Gastrocnemius medialis (tissue), 4 donors: Measurements from ENCODE around the gene COX8C.
"Not testable (repeated sequence)": the region's sequence is repeated elsewhere in the genome, so short reads cannot be mapped to it uniquely, and the experiment has no call there.

Experiments used
- CTCF ChIP-seq, 5 experiments: fragments of 450-650 bp in 3 of 5; fragments of 200-600 bp in 2 of 5; sonication (generic) in 2 of 5; IDR thresholded peaks in 4 of 5; conservative IDR thresholded peaks in 1 of 5; 1 replicate in 4 of 5; 2 replicates in 1 of 5; pipeline ENCODE4 v1.5.1; 2016 to 2019; ENCODE audit warnings: antibody characterized with exemption in 5 of 5, mild to moderate bottlenecking in 3 of 5, moderate library complexity in 3 of 5
- POLR2A ChIP-seq, 2 donors: fragments of 450-650 bp; IDR thresholded peaks; one replicate each; pipeline ENCODE4 v1.6.1; 2017; ENCODE audit warnings: antibody characterized with exemption in 2 of 2, mild to moderate bottlenecking in 2 of 2, moderate library complexity in 2 of 2

DNA sequence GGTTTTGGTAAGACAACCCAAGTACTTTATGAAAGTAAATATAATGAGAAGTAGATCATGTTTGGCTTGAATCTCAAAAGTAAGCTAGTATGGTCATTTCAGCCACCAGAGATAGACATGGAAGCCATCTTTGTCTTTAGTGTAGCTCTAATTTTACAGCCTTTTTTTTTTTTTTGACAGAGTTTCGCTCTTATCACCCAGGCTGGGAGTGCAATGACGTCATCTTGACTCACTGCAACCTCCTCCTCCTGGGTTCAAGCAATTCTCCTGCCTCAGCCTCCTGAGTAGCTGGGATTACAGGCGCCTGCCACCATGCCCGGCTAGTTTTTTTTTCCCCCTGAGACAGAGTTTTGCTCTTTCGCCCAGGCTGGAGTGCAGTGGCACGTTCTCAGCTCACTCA, 7.9 kb downstream of the COX8C start:
- TF ChIP-seq CTCF (IDR thresholded peaks at IDR 0.05 in 4 of 5, conservative IDR thresholded peaks at IDR 0.05 in 1 of 5); POLR2A (IDR thresholded peaks at IDR 0.05): not testable (repeated sequence)
